DOHH2 (cell line): Measurements from ENCODE around the gene CCDC28A.

Experiments
- H3F3A ChIP-seq: fragments of 200-600 bp; sonication (generic), shearing (Covaris generic); 2 replicates; pipeline ENCODE4 v1.6.0; 2016; ENCODE audit warnings: antibody characterized with exemption, mild to moderate bottlenecking; ENCODE audit not compliant: control insufficient read depth, insufficient read depth
- H3K27ac ChIP-seq: fragments of 200-600 bp; sonication (generic); 2 replicates; pipeline ENCODE4 v1.5.1; 2014; ENCODE audit warnings: low read depth, mild to moderate bottlenecking, low read length, moderate library complexity
- H3K27me3 ChIP-seq: fragments of 200-600 bp; sonication (generic); 2 replicates; pipeline ENCODE4 v1.6.1; 2014; ENCODE audit warnings: mild to moderate bottlenecking, low read length, mixed read lengths; ENCODE audit not compliant: control insufficient read depth
- H3K36me3 ChIP-seq: fragments of 200-600 bp; sonication (generic); 2 replicates; pipeline ENCODE4 v1.6.1; 2014; ENCODE audit warnings: mild to moderate bottlenecking, low read length, moderate library complexity, mixed read lengths; ENCODE audit not compliant: control insufficient read depth
- H3K4me1 ChIP-seq: fragments of 200-600 bp; sonication (generic); 2 replicates; pipeline ENCODE4 v1.6.1; 2014; ENCODE audit warnings: mild to moderate bottlenecking, low read length, mixed read lengths; ENCODE audit not compliant: control insufficient read depth
- H3K4me2 ChIP-seq: fragments of 200-600 bp; sonication (generic); 2 replicates; pipeline ENCODE4 v1.6.0; 2014; ENCODE audit warnings: mild to moderate bottlenecking, low read length, moderate library complexity
- H3K4me3 ChIP-seq: fragments of 200-600 bp; sonication (generic); 2 replicates; pipeline ENCODE4 v1.5.1; 2014; ENCODE audit warnings: mild to moderate bottlenecking, low read length, mixed read lengths
- H3K79me2 ChIP-seq: fragments of 200-600 bp; sonication (generic); 2 replicates; pipeline ENCODE4 v1.6.1; 2014; ENCODE audit warnings: mild to moderate bottlenecking, low read length, mixed read lengths; ENCODE audit not compliant: control insufficient read depth
- H3K9me2 ChIP-seq: fragments of 200-600 bp; sonication (generic); replicated peaks from 2 replicates; pipeline ENCODE4 v1.6.1; 2014; ENCODE audit warnings: mild to moderate bottlenecking, low read length, mixed read lengths; ENCODE audit not compliant: control insufficient read depth
- H3K9me3 ChIP-seq: fragments of 200-600 bp; sonication (generic); 2 replicates; pipeline ENCODE4 v1.6.1; 2014; ENCODE audit warnings: antibody characterized with exemption, low read length, mixed read lengths; ENCODE audit not compliant: control insufficient read depth, insufficient read depth
- H4K20me1 ChIP-seq: fragments of 200-600 bp; sonication (generic); 2 replicates; pipeline ENCODE4 v1.6.0; 2014; ENCODE audit warnings: low read depth, mild to moderate bottlenecking, antibody characterized with exemption, low read length, moderate library complexity; ENCODE audit not compliant: control insufficient read depth, insufficient read depth
- CTCF ChIP-seq: fragments of 200-600 bp; sonication (generic); IDR thresholded peaks from one replicate; pipeline ENCODE4 v1.5.1; 2014; ENCODE audit warnings: antibody characterized with exemption, mild to moderate bottlenecking, low read depth, low read length; ENCODE audit not compliant: poor library complexity, severe bottlenecking
- EZH2phosphoT487 ChIP-seq: fragments of 200-600 bp; sonication (generic); IDR thresholded peaks from 2 replicates; pipeline ENCODE4 v1.6.1; 2017; ENCODE audit warnings: borderline replicate concordance, mild to moderate bottlenecking, antibody characterized with exemption, low read length, moderate library complexity, mixed read lengths

Gene CCDC28A

GRCh38 chr6:138832182-138832581 is 58.6 kb downstream of the CCDC28A start:
- Histone ChIP-seq H3K27me3 (no peaks in the 10 kb centered on the region), H3F3A (no peaks in the 10 kb centered on the region), H3K27ac (no peak overlapping the region), H3K4me1 (no peaks in the 10 kb centered on the region), H3K36me3 (no peaks in the 10 kb centered on the region), H3K79me2 (no peaks in the 10 kb centered on the region), H3K4me3 (no peak overlapping the region), H3K9me2 (no peaks in the 10 kb centered on the region), H3K4me2 (no peak overlapping the region), H3K9me3 (no peaks in the 10 kb centered on the region), H4K20me1 (no peaks in the 10 kb centered on the region)
- no peak for TF ChIP-seq CTCF
- TF ChIP-seq EZH2phosphoT487: no peak

- H3K9me3 ChIP-seq: no peaks in the 10 kb centered on the region
- H4K20me1 ChIP-seq: no peaks in the 10 kb centered on the region
- no peaks in the 10 kb centered on the region for H3K36me3 ChIP-seq
- H3K9me2 ChIP-seq: no peaks in the 10 kb centered on the region
- TF ChIP-seq EZH2phosphoT487 (no peak), CTCF (no peak)
- no peaks in the 10 kb centered on the region for H3K79me2 ChIP-seq
- H3F3A ChIP-seq: no peaks in the 10 kb centered on the region
- no peak overlapping the region for H3K27ac ChIP-seq
- H3K4me2 ChIP-seq: no peak overlapping the region
- H3K4me1 ChIP-seq: no peaks in the 10 kb centered on the region
- H3K27me3 ChIP-seq: no peaks in the 10 kb centered on the region
- no peak overlapping the region for H3K4me3 ChIP-seq
These were observed 60.4 kb downstream of the CCDC28A start for GRCh38 chr6:138833816-138834539.

GRCh38 chr6:138837246-138837645 is 63.7 kb downstream of the CCDC28A start:
- Histone ChIP-seq H3K4me2 (no peak overlapping the region), H3F3A (no peaks in the 10 kb centered on the region), H3K27ac (no peak overlapping the region), H3K79me2 (no peaks in the 10 kb centered on the region), H3K4me1 (no peaks in the 10 kb centered on the region), H3K9me2 (no peaks in the 10 kb centered on the region), H3K9me3 (no peaks in the 10 kb centered on the region), H3K36me3 (no peaks in the 10 kb centered on the region), H4K20me1 (no peaks in the 10 kb centered on the region), H3K27me3 (no peaks in the 10 kb centered on the region), H3K4me3 (no peak overlapping the region)
- TF ChIP-seq EZH2phosphoT487: no peak
- no peak for TF ChIP-seq CTCF
